Measurements from ENCODE around the gene IBA57. TPM values are rescaled to one million over a fixed set of nuclear protein-coding genes. Genes with fewer than 3 reads are reported as not detected.
"Not testable (repeated sequence)": the region's sequence is repeated elsewhere in the genome, so short reads cannot be mapped to it uniquely, and the experiment has no call there.

IBA57 gene
- total RNA-seq, 1 experiment from 2014 or later: 4.4 TPM

DNA sequence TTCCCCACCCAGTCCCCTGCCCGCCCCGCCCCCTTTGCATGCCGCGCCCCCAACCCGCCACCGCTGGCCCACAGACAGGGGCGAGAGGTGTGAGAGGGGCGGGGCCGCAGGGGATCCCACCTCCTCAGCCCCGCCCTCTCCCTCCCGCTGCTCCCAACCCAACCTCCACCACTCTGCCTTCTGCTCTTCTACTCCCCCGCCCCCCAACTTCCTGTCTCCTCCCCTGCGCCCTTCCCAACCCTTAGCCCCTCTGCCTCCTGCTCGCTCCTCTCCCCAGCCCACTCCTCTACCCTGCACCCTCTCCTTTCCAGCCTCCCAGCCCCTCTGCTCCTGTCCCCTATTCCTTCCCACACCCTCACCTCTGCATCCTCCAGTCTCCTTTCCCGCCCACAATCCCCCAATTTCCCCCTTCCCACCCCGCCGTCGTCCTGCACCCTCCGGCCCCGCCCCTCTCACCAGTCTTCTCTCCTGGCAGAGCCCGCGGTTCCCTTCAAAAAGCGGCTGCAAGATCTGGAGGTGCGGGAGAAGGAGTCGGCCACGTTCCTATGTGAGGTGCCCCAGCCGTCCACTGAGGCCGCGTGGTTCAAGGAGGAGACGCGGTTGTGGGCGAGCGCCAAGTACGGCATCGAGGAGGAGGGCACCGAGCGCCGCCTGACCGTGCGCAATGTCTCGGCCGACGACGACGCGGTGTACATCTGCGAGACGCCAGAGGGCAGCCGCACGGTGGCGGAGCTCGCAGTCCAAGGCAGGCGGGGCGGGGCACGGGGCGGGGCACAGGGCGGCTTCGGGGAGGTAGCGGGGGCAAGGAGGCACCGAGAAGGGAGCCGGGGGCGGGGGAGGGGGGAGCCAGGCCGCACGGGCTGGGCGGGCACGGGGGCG lies 47.6 kb downstream of the IBA57 start:
- peaks cover 30% of the 10 kb centered on the region for H3K4me1 ChIP-seq
- DNase-seq: no peak
- no peaks in the 10 kb centered on the region for H3K36me3 ChIP-seq
- H3K9me3 ChIP-seq (replicated peaks): no peaks in the 10 kb centered on the region
- H3K4me3 ChIP-seq: 0 out of 2 replicates have a peak overlapping the region, but pooled peaks have one; percentile 28
- H3K27me3 ChIP-seq: no peaks in the 10 kb centered on the region
- no peak overlapping the region for H3K27ac ChIP-seq

DNA sequence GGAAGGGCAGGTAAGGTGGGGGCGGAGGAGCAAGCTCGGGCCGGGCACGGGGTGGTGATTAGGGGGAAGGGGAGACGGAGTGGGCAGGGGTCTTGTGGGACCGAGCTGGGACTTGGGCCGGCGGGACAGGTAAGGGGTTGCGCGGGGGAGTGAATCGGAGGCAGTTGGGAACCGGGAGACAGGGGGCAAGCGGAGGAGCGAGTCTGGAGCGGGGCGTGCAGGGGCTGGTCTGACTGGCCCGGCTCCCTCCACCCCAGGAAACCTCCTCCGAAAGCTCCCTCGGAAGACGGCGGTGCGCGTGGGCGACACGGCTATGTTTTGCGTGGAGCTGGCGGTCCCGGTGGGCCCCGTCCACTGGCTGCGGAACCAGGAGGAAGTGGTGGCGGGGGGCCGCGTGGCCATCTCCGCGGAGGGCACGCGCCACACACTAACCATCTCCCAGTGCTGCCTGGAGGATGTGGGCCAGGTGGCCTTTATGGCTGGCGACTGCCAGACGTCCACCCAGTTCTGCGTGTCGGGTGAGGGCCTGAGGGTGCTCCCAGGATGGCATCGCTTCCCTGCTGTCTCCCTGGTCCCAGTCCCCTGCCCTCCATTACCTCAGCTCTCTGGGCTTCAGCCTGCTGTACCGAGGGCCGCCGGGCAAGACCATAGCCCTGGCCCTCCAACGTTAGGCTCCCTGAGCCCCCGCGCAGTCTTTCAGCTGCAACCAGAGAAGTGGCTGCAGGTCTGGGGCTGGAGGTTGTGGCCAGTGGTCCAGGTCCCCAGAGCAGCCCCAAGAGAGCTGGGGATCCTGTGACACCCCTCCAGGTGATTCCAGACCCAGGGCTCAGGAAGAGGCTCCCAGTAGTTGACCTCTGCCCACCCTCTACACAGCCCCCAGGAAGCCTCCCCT lies 48.6 kb downstream of the IBA57 start:
- Histone ChIP-seq H3K27ac (no peak overlapping the region), H3K4me1 (peaks cover 23% of the 10 kb centered on the region), H3K4me3 (no peak overlapping the region), H3K27me3 (no peaks in the 10 kb centered on the region), H3K9me3 (replicated peaks) (no peaks in the 10 kb centered on the region), H3K36me3 (no peaks in the 10 kb centered on the region)
- no peak for DNase-seq

DNA sequence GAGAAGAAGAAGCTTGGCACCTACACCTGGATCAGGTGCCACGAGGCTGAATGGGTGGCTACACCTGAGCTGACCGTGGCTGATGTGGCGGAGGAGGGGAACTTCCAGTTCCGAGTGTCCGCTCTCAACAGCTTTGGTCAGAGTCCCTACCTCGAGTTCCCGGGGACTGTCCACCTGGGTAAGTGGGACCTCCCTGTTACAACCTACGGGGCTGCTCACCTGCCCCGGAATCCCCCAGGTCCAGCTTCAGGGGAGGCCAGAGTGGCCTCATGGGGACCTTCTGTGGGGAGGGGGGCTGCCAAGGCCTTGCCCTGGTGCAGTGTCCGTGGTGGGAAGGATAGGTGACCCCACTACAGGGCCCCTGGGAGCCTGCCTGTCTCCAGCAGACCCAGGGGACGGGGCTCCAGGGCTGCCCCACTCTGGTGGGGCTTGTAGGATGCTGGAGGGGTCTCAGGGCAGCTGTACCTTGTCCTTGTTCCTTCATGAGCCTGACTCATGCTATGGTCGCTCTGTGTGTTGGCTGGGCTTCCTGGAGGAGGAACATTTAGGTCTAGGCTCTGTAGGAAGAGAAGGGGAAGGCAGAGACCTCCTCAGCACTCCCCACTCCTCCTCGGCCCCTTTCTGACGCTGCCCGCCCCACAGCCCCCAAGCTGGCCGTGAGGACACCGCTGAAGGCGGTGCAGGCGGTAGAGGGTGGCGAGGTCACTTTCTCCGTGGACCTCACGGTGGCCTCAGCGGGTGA lies 49.5 kb downstream of the IBA57 start:
- H3K27ac ChIP-seq: no peak overlapping the region
- no peaks in the 10 kb centered on the region for H3K36me3 ChIP-seq
- DNase-seq: no peak
- H3K4me1 ChIP-seq: peaks cover 15% of the 10 kb centered on the region; the same call in 1 of the 2 replicates
- no peak overlapping the region for H3K4me3 ChIP-seq
- no peaks in the 10 kb centered on the region for H3K9me3 ChIP-seq (replicated peaks)
- H3K27me3 ChIP-seq: no peaks in the 10 kb centered on the region

DNA sequence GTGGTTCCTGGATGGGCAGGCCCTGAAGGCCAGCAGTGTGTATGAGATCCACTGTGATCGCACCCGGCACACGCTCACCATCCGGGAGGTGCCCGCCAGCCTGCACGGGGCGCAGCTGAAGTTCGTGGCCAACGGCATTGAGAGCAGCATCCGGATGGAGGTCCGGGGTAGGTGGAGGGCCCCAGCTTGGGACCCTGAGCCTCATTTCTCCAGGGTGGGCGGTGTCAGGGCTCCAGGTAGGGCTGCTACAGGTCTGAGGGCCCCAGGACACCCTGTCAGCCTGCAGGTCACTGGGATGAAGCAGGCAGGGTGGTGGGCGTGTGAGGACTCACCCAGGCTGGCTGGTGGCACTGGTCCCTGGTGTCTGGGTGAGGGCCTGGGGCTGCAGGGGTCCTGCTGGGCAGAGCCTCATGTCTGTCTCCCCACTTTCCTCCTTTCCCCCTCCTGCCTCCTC lies 50.1 kb downstream of the IBA57 start:
- no peak for DNase-seq
- Histone ChIP-seq H3K4me1 (peaks cover 9% of the 10 kb centered on the region; the same call in 1 of the 2 replicates), H3K36me3 (no peaks in the 10 kb centered on the region), H3K9me3 (replicated peaks) (no peaks in the 10 kb centered on the region), H3K27ac (no peak overlapping the region), H3K27me3 (no peaks in the 10 kb centered on the region), H3K4me3 (no peak overlapping the region; the same call in 1 of the 2 replicates)

DNA sequence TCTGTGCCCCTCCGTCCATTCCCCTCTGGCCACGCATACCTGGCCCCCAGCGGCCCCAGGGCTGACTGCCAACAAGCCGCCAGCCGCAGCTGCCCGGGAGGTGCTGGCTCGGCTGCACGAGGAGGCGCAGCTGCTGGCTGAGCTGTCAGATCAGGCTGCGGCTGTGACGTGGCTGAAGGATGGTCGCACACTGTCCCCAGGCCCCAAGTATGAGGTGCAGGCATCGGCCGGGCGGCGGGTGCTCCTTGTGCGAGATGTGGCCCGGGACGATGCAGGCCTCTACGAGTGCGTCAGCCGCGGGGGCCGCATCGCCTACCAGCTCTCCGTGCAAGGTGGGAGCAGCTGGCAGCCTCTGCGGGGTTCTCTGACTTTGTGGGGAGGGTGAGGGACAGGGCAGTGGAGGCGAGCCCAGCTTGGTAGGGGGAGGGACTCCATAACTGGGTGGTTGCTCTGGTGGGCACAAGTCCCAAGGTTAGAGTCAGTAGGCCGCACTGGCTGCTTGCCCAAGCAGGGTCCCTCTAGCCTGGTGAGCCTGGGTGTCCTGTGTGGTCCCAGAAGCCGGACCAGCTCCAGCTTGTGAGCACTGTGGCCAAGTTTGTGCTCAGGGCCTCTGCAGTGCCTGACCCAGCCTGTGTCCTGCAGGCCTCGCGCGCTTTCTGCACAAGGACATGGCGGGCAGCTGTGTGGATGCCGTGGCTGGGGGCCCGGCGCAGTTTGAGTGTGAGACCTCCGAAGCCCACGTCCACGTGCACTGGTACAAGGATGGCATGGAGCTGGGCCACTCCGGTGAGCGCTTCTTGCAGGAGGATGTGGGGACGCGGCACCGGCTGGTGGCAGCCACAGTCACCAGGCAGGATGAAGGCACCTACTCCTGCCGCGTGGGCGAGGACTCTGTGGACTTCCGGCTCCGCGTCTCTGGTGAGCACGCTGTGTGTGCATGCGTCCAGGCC lies 51.0 kb downstream of the IBA57 start:
- no peaks in the 10 kb centered on the region for H3K9me3 ChIP-seq (replicated peaks)
- H3K4me3 ChIP-seq: peak overlapping the region; percentile 21
- no peaks in the 10 kb centered on the region for H3K27me3 ChIP-seq
- H3K36me3 ChIP-seq: no peaks in the 10 kb centered on the region
- H3K4me1 ChIP-seq: peaks cover 9% of the 10 kb centered on the region; the same call in 1 of the 2 replicates
- peak; percentile 70 to 76 for DNase-seq
- no peak overlapping the region for H3K27ac ChIP-seq

DNA sequence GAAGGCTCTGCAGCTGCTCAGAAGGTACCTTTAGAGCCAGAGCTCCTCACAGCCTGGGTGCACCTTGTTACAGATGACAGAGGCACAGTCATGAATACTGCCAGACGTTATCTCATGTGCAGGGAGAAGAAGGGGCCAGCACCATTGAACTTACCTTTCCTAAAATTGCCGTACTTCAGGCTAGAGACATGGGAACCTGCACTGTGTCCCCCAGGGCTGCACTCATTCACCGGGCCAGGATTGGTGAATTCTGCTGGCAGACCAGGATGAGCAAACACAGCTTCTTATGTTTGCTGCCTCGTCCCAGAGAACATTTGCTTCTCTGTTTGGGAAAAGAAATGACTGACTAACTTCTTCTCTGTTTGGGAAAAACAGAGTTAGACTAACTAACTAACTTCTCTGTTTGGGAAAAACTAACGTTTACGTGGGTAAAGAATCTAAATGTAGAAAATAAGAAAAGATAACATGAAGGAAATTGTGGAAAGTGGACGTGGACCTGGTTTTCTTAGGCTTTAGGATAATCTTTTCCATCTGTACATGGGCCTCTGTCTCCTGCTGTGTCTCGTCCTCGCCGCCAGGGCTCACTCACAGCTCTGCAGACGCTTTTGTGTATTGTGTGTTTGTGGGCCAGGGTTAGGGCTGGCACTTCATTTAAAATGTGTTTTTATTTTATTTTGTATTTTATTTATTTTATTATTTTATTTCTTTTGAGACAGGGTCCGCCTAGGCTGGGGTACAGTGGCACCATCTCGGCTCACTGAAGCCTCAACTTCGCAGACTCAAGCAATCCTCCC lies 52.1 kb downstream of the IBA57 start:
- no peaks in the 10 kb centered on the region for H3K36me3 ChIP-seq
- H3K9me3 ChIP-seq (replicated peaks): no peaks in the 10 kb centered on the region
- no peak for DNase-seq
- H3K4me3 ChIP-seq: no peak overlapping the region
- no peak overlapping the region for H3K27ac ChIP-seq
- H3K4me1 ChIP-seq: peaks cover 9% of the 10 kb centered on the region; the same call in 1 of the 2 replicates
- no peaks in the 10 kb centered on the region for H3K27me3 ChIP-seq

DNA sequence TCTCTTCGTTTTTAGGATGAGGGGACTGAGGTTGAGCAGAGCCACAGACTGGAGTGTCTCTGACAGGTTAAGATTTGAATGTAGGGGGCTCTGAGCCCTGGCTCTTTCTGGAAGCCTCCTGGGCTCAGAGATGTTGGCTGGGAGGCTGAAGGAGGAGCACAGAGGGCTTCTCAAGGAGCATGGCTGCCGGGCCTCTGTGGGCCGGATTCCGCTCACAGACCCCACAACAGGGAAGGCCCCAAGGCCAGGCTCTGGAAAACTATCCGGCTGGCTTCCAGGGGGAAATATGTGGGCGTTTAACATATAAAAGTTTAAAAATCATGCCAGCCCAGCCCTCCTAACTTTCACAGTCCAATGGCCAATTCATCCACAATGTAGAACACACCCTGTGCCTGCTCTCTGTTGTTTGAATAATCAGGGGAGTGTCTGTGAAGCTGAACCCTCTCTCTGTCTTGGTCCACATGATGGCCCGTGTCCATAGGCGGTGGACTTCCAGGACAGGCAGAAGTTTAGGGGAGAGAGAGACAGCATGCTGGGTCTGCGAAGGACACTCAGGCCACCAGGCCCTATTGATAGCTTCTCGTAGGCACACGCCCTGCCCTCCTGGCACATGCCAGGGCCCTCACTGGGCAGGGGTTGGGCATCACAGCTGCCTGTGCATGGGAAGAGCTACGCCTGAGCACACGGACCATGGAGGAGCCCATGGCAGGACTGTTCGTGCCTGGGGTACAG lies 53.1 kb downstream of the IBA57 start:
- Histone ChIP-seq H3K27ac (no peak overlapping the region), H3K4me1 (peaks cover 9% of the 10 kb centered on the region; the same call in 1 of the 2 replicates), H3K4me3 (no peak overlapping the region), H3K9me3 (replicated peaks) (no peaks in the 10 kb centered on the region), H3K36me3 (no peaks in the 10 kb centered on the region), H3K27me3 (no peaks in the 10 kb centered on the region)
- DNase-seq: no peak

DNA sequence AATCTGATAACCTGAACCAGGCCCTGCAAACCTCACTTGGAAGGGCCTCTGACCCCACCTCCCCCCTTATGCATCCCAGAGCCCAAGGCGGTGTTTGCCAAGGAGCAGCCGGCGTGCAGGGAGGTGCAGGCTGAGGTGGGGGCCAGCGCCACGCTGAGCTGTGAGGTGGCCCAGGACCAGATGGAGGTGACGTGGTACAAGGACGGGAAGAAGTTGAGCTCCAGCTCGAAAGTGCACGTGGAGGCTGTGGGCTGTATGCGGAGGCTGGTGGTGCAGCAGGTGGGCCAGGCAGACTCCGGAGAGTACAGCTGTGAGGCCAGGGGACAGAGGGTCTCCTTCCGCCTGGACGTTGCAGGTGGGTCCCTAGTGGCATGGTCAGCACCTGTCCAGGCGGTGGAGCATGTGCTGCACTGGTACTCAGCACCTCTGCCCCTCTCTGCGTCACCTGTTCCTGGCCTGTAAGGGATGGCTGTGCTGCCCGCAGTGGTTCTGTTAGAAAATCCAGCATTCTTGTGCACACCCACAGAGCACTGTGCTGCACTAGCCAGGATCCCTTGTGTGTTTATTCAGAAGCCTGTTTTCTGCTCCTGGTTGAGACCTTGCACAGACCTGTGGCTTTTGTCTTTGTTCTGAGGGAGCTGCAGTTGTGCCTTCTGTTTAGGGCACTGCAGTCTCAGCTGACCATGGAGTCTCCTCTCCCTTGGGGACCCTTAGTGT lies 53.8 kb downstream of the IBA57 start:
- no peak overlapping the region for H3K4me3 ChIP-seq
- no peak for DNase-seq
- H3K4me1 ChIP-seq: peaks cover 9% of the 10 kb centered on the region; the same call in 1 of the 2 replicates
- no peaks in the 10 kb centered on the region for H3K27me3 ChIP-seq
- no peaks in the 10 kb centered on the region for H3K36me3 ChIP-seq
- H3K9me3 ChIP-seq (replicated peaks): no peaks in the 10 kb centered on the region
- no peak overlapping the region for H3K27ac ChIP-seq

DNA sequence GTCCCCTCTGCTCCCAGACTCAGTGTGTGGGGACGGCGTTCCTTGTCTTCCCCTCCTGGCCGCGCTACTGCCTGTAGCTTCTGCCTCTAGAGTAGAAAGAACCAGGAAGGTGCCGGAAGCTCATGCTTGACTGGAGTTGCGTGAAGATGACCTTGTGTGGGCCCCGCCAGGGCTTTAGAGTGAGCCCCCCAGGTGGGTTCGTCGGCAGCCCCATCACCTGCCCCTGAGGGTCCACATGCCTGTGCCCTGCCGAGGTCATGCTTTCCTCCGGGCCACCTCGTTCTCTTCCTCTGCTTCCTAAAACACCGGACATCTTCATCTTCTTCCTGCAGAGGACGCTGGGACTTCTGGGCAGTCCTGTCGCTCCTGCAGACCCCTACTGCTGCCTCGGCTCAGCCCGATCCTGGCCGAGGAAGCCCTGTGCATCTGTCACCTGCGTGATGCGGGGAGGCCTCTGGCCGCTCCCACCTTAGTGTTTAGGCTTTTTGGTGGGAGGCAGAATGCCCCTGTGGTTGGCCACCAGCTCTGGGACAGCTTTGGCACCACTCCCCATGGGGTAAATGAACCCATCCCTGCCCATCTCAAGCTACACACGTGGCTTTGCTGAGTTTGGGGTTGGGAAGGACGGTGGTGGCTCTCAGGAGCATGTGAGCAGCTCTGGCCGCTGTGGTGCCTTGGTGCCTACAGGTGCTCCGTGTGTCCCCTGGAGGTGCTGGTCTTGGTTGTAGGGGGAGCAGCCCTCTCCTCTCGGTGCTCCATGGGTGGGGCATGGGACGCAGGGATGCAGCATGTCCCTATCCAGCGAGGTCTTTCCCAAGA lies 54.6 kb downstream of the IBA57 start:
- no peaks in the 10 kb centered on the region; the same call in 1 of the 2 replicates for H3K9me3 ChIP-seq (replicated peaks)
- no peak for DNase-seq
- no peak overlapping the region for H3K4me3 ChIP-seq
- H3K36me3 ChIP-seq: no peaks in the 10 kb centered on the region
- H3K27me3 ChIP-seq: no peaks in the 10 kb centered on the region
- no peak overlapping the region for H3K27ac ChIP-seq
- peaks cover 9% of the 10 kb centered on the region; the same call in 1 of the 2 replicates for H3K4me1 ChIP-seq

DNA sequence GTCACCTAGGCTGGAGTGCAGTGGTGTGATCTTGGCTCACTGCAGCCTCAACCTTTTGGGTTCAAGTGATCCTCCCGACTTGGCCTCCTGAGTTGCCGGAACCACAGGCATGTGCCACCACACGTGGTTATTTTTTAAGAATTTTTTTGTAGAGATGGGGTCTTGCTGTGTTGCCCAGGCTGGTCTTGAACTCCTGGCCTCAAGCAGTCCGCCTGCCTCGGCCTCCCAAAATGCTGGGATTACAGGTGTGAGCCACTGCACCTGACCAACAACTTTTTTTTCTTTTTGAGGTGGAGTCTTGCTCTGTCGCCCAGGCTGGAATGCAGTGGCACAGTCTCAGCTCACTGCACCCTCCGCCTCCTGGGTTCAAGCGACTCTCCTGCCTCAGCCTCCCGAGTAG lies 55.5 kb downstream of the IBA57 start:
- not testable (repeated sequence) for H3K27me3 ChIP-seq; DNase-seq; H3K4me3 ChIP-seq; H3K9me3 ChIP-seq (replicated peaks); H3K27ac ChIP-seq; H3K4me1 ChIP-seq; H3K36me3 ChIP-seq

DNA sequence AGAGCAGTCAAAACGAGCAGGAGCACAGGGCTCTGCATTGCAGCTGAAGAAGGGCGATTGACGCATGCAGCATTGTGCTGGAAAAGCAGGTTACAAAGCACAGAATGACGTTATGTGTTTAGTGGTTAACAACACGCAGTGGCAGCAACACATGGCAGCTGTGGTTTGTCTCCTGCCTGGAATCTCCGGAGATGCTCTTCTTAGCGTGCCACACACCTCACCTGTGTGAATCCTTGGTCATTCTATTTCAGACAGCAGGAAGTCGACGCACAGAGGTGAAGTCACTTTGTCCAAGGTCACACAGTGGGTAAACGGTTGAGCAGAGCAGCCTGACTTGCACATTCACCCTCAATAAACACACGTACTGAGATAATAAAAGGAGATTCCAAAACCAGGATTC lies 56.9 kb downstream of the IBA57 start:
- Histone ChIP-seq H3K36me3 (no peaks in the 10 kb centered on the region), H3K4me3 (no peak overlapping the region), H3K27ac (no peak overlapping the region), H3K4me1 (peaks cover 3% of the 10 kb centered on the region; the same call in 1 of the 2 replicates), H3K27me3 (no peaks in the 10 kb centered on the region), H3K9me3 (replicated peaks) (no peaks in the 10 kb centered on the region; the same call in 1 of the 2 replicates)
- no peak for DNase-seq

Measured in SJCRH30 (cell line).